Dedifferentiated amniotic fluid mesenchymal stem cell (primary cell): ENCODE results near the gene TMEM214.

ENCODE experiments used
- DNase-seq: peaks from one replicate; pipeline ENCODE4 v3.0.0-alpha.2; 2016; ENCODE audit errors: extremely low spot score

Gene TMEM214

GRCh38 chr2:27009716-27010115, 23.0 kb upstream of the TMEM214 start:
- DNase-seq: no peak

GRCh38 chr2:27010139-27010538, 22.6 kb upstream of the TMEM214 start:
- DNase-seq: no peak

- DNase-seq: no peak
Observed at GRCh38 chr2:27013738-27014137, 19.0 kb upstream of the TMEM214 start.

- DNase-seq: no peak
Observed at GRCh38 chr2:27014771-27015433, 17.9 kb upstream of the TMEM214 start.

GRCh38 chr2:27016801-27017325, 15.9 kb upstream of the TMEM214 start:
- DNase-seq: peak; percentile 68

GRCh38 chr2:27018142-27018541, 14.6 kb upstream of the TMEM214 start:
- no peak for DNase-seq

GRCh38 chr2:27019459-27019858, 13.3 kb upstream of the TMEM214 start:
- DNase-seq: no peak

- DNase-seq: no peak
Observed at GRCh38 chr2:27019931-27020855, 12.6 kb upstream of the TMEM214 start.

- DNase-seq: no peak
Observed at GRCh38 chr2:27021253-27022049, 11.3 kb upstream of the TMEM214 start.

GRCh38 chr2:27023740-27024139, 9.0 kb upstream of the TMEM214 start:
- DNase-seq: no peak

- DNase-seq: no peak
Observed at GRCh38 chr2:27024188-27024587, 8.6 kb upstream of the TMEM214 start.

- no peak for DNase-seq
Observed at GRCh38 chr2:27024812-27025211, 8.0 kb upstream of the TMEM214 start.

GRCh38 chr2:27025281-27025800, 7.4 kb upstream of the TMEM214 start:
- DNase-seq: no peak

- no peak for DNase-seq
Observed at GRCh38 chr2:27025861-27026851, 6.6 kb upstream of the TMEM214 start.

GRCh38 chr2:27027211-27027651, 5.5 kb upstream of the TMEM214 start:
- no peak for DNase-seq

GRCh38 chr2:27029051-27029450, 3.7 kb upstream of the TMEM214 start:
- no peak for DNase-seq

GRCh38 chr2:27033253-27033852, 588 bp downstream of the TMEM214 start:
- no peak for DNase-seq

- DNase-seq: no peak
Observed at GRCh38 chr2:27038012-27038411, 5.2 kb downstream of the TMEM214 start.

GRCh38 chr2:27038631-27039339, 6.0 kb downstream of the TMEM214 start:
- DNase-seq: no peak
